GM19023 (cell line): ENCODE data around the gene IGSF8.
A peak's percentile ranks its signal among the peaks of the same experiment; 100 is the strongest.

ENCODE experiments used
- ATAC-seq: cut with Tn5 transposase; IDR thresholded peaks from one replicate; pipeline ENCODE4 v1.9.1; 2021; ENCODE audit warnings: mild to moderate bottlenecking, moderate library complexity; ENCODE audit not compliant: unreplicated experiment

The IGSF8 gene, protein sequence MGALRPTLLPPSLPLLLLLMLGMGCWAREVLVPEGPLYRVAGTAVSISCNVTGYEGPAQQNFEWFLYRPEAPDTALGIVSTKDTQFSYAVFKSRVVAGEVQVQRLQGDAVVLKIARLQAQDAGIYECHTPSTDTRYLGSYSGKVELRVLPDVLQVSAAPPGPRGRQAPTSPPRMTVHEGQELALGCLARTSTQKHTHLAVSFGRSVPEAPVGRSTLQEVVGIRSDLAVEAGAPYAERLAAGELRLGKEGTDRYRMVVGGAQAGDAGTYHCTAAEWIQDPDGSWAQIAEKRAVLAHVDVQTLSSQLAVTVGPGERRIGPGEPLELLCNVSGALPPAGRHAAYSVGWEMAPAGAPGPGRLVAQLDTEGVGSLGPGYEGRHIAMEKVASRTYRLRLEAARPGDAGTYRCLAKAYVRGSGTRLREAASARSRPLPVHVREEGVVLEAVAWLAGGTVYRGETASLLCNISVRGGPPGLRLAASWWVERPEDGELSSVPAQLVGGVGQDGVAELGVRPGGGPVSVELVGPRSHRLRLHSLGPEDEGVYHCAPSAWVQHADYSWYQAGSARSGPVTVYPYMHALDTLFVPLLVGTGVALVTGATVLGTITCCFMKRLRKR

DNA sequence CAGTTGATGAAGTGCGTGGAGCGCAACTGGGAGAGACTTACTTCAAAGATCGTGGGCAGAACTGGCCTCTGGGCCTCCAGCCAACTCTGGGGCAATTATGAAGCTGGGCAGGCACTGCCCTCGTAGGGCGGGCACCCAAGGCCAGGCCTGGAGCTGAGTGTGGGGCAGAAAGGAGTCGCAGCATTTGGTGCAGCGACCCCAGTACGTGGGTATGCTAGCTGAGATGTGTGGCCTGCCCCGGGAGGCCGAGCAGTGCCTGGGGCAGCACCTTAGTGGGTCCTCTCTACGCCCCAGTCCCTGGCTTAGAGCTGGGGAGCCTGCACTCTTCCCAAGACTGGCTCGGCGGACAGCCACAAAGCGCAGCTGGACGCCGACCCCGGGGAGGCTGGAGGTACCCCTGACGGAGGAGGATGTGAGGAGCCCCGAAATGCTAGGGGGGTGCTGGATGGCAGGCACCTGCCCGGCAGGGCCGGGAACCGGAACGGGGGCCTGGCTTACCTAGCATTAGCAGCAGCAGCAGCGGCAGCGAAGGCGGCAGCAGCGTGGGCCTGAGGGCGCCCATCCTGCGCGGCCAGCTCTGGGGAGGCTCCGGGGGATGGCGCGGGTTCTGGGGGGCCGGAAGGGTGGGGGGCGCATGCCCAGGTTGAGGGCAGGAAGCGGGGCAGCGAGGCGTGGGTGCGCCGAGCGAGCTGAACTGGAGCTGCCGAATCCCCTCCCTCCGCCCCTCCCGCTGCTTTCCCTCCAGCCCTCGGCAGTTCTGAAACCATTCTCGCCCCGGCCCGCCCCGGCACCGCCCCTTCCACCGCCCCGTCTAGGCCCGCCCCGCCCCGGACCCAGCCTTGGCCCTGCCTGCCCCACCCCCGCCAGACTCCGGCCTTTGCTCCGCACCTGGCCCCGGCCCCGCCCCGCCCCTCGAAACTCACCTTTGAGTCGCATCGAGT, at the start of gene IGSF8:
Gene IGSF8, minus strand, starts transcription at position 709 of the 941 bp plus-strand sequence. Its CDS starts 147 bp downstream, at position 562.
- ATAC-seq = peak; percentile 55

DNA sequence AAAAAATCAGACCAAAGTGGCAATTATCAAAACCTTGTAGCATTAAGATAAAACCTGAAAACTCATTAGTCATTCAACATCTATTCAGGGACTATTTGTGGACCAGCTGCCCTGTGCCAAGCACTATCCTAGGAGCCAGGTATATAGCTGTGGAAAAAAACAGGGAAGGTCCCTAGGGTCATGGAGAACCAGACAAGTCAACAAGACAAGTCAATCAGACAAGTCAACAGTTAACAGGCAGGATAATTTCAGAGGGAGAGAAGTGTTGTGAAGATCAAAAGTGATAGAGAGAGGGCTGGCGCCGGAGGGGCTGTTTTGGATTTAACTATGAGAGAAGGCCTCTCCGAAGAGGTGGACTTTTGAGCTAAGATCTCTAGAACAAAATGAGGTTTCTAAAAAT, 49.7 kb upstream of the IGSF8 start:
- no peak for ATAC-seq

DNA sequence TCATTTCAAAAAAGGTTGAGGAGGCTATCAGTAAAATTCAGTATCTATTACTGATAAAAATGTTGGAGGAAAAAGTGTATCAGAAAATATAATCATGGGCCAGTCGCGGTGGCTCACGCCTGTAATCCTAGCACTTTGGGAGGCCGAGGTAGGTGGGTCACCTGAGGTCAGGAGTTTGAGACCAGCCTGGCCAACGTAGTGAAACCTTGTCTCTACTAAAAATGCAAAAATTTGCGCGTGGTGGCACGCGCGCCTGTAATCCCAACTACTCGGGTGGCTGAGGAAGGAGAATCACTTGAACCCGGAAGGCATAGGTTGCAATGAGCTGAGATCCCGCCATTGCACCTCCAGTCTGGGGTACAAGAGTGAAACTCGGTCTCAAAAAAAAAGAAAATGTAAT, 47.7 kb upstream of the IGSF8 start:
- no peak for ATAC-seq

DNA sequence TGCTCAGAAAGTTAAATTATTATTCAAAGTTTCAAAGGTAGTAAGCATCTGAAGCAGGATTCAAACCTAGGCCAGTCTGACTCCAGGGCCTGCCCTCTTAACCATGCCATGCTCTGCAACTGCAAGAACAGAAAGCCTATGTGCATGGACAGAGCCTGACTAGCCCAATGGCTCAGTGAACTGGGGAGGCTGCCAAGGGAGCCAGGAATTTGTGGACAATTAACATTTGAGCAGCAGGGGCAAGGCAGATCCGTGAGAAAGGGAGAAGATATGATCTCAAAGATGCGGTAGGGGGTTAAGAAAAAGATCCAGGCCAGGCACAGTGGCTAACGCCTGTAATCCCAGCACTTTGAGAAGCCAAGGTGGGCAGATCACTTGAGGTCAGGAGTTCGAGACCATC, 46.5 kb upstream of the IGSF8 start:
- ATAC-seq = no peak

DNA sequence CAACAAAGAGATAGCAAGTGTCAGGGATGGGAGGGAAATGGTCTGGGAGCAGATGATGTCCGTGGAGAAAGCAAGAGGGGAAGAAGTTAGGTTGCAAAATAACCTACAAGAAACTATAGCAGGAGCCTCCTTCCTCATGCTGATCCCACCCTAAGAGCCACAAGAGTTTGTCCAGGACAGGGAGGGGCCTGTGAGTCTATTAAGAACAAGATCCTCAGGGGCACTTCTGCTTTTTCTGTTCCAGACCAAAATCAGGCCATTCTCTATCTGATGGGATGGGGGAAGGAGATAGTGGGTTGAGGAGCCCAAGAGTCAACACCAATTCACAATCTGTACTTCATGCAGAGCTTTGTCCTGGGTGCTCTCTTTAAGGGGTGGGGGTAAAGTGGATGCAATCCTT, 45.3 kb upstream of the IGSF8 start:
- ATAC-seq = no peak

DNA sequence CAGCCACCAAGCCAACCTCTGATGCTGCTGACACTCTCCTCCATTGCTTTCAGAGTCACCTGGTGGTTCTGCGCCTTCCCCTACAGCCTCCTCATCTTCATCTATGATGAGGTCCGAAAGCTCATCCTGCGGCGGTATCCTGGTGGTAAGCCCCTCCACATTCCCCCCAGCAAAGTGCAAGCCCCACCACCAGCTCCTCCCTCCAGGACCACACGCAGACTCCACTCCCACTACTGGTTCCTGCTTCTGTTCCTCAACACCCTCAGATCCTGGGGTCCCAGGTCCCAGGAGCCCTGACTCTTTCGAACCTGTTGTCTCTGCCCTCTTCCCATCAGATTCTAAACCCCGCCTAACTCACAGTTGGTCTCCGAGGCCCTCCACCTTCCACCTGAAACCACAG, 41.4 kb upstream of the IGSF8 start:
- ATAC-seq = no peak

DNA sequence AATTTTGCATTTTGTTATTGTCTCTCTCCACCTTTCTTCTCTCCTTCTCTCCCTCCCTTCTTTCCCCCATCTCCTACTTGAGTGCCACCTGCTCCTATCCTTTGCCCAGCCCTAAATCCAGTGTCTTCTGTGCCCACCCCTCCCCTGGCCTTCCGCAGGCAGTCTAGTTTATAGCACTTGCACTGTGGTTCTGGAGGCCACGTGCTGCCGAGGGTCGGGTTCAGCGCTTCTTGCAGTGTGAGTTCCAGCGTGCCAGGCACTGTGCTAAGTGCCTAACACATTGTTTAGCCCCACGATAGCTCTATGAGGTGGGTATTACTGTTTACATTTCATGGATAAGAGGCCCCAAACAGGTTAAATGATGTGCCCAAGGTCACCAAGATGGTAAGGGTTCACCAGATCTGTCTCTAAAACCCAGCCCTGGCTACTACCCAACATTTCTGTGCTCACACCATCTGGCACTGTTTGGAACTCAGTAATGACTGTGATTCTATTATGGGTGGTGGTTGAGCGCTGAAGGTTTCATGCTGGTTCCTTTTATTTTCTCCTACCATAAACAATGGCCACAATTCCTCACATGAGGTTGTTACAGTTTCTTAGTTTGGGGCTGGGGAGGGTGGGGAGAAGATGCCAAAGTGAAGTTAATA, 38.9 kb upstream of the IGSF8 start:
- ATAC-seq = no peak

DNA sequence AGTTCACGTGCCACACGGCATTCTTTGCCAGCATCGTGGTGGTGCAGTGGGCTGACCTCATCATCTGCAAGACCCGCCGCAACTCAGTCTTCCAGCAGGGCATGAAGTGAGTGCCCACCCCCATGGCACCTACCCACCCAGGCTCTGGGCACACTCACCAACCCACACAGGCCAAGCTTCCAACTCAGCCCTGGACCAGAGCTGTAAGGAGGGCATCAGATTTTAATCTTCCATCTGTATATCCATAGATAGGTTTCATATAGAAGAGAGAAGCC, 38.4 kb upstream of the IGSF8 start:
- no peak for ATAC-seq

DNA sequence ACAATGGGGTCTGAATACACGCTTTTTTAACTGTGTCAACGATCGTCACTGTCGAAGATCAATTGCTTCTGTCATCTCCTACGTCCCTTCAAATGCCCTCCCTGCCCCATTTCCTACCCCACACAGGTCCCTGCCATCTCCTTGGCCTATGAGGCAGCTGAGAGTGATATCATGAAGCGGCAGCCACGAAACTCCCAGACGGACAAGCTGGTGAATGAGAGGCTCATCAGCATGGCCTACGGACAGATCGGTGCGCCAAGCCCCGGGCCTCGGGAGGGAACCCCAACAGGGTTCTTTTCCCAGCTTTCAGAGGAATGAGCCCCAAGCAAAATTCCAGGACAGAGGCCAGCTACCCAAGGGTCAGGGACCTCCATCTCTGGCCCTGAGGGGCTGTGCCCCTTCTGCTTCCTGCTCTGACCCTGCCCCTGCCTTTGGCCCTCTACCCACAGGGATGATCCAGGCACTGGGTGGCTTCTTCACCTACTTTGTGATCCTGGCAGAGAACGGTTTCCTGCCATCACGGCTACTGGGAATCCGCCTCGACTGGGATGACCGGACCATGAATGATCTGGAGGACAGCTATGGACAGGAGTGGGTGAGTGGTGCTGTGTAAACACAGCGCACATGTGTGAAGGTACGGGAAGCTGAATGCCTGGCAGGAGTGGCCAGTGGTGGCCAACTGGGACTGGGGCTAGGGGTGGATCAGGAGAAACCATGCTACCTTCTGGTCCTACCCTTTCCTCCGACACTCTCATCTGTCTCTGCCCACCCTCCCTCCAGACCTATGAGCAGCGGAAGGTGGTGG, 37.9 kb upstream of the IGSF8 start:
- no peak for ATAC-seq

DNA sequence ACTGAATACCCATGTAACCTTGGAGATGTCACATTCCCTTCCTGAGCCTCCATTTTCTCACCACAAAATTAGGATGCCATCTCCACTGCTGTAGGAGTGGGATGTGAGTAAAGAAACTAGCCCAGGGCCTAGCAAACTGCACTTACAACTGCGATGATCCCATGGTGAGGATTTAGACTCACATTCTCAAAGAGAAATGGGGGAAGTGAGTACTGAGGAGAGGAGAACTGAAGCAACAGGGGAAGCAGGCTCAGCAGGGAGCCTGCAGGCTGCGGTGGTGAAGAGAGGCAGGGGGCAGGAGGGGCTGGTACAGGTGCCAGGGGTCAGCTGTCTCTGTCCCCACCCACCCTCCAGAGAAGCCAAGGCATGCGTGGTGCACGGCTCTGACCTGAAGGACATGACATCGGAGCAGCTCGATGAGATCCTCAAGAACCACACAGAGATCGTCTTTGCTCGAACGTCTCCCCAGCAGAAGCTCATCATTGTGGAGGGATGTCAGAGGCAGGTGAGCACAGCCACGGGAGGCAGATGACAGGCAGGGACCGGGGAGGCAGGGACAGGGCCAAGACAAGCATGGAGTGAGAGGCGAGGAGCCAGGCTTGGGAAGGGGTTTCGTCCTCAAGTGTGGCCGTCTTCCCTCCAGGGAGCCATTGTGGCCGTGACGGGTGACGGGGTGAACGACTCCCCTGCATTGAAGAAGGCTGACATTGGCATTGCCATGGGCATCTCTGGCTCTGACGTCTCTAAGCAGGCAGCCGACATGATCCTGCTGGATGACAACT, 36.6 kb upstream of the IGSF8 start:
- ATAC-seq = no peak

DNA sequence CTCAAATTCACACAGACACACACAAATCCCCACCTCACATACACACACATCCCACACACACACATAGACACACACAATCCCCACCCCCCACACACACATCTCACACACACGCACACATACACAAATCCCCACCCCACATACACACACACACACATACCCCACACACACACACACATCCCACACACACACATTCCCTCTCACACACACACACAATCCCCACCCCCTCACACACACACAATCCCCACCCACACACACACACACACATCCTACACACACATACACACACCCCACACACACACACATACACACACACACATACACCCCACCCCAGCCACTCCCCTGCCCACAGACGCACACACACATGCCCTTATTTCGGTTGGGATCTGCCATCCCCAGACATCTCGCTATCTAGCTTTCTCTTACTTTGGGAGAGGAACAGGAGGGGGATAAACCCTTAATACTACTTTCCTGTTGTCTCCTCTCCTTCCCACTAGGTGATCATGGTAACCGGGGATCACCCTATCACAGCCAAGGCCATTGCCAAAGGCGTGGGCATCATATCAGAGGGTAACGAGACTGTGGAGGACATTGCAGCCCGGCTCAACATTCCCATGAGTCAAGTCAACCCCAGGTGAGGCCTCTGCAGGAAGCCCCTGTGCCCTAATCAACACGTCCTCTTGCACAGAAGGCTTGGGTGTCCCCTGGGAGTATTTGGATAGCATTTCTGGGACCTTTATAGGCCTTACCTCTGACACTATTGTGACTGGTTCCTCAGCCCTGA, 35.8 kb upstream of the IGSF8 start:
- ATAC-seq = no peak

DNA sequence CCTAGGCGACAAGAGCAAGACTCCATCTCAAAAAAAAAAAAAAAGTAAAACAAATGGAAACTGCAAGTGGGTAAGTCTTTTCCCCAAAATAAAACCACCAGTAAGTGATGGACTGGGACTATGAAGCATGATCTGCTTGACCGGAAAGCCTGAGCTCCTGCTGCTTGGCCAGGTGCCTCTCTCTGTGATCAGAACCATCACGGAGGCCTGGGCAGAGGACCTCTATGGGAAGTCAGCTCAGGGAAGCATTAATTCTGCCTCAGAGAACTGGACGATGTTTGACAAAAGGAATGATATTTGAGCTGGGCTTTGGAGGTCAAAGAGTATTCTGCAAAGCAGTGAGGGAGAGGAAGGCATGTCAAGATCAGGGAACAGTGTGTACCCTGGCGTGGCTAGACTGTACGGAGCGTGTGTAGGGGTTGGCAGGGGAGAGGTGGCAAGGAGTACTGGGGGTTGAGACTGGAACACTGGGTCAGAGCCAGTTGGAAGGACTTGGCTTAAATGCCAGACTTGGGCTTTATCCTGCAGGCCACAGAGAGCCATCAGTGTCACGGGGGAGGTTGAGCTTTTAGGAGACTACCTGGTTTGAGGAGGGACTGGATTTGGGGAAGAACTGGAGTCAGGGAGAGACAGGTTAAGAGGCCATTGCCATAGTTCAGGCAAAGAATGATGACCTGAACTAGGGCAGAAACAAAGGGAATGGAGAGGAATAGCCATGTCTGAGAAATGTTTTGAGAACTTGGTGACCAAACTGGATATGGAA, 33.6 kb upstream of the IGSF8 start:
- no peak for ATAC-seq

DNA sequence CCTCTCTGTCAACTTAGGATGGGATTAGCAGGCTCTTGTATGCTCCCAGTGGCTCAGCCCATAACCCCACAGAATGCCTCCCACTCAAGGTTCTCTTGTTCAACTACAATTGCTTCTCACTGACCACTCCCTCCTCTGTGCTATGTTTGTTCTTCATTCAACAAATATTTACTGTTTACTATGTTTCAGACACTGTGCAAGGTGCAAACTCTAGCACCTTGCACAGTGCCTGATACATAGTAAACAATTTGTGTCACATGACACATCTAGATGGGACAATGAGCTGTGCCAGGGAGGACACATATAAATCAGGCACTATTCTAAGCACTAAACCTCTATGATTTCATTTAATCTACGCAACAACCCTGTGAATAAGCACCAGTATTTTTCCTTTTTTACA, 32.5 kb upstream of the IGSF8 start:
- ATAC-seq = no peak

DNA sequence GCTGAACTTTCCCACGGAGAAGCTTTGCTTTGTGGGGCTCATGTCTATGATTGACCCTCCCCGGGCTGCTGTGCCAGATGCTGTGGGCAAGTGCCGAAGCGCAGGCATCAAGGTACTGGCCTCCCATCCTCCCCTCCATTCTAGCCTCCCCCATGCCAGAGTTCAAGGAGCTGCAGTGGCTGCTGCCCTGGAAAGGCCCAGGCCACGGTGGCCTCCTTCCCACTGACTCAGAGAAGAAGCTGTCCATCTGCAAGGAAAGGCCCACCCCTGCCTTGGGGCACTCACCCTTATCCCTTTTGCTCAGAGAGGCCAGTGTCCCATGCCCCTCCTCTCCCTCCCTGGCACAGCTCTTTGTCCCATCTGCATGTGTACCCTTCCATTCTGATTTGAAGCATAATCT, 32.1 kb upstream of the IGSF8 start:
- no peak for ATAC-seq

DNA sequence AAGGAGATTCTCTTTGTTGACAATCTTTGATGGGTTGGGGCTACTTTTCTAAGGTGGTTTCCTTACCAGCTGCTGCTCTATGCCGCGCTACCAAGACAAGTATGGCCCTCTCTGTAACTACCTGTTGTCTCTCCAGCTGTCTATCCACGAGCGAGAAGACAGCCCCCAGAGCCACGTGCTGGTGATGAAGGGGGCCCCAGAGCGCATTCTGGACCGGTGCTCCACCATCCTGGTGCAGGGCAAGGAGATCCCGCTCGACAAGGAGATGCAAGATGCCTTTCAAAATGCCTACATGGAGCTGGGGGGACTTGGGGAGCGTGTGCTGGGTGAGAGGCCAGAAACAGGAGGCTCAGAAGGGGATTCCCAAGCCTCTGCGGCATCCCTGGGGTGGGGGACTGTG, 31.5 kb upstream of the IGSF8 start:
- no peak for ATAC-seq

DNA sequence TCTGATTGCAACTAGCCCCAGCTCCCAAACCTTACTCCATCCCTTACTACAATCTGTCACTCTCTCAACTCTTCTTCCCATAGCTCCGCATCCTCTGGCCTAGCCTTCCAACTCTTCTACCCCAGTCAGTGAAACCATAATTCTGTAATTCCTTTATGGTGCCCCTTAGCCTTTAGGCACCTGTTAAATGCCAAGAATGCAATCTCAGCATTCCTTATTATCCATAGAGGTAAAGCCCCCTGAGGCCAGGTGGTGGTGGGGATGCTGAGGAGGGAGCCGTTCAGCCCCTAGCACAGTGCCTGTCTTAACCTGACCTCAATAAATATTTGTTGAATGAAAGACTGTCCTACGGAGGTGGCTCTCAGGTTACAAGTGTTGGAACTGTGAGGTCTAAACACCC, 31.1 kb upstream of the IGSF8 start:
- ATAC-seq = no peak

DNA sequence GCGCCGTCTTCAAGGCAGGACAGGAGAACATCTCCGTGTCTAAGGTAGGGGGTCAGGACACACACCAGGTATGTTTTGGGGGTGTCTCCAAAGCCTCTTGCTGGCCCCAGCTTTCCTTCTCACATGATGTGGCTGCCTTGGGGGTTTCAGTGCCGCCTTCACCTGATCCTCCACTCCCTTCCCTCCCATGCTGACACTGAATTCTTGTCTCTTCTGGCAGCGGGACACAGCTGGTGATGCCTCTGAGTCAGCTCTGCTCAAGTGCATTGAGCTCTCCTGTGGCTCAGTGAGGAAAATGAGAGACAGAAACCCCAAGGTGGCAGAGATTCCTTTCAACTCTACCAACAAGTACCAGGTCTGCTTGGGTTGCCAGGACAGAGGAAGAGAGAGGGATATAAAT, 30.6 kb upstream of the IGSF8 start:
- ATAC-seq = no peak

DNA sequence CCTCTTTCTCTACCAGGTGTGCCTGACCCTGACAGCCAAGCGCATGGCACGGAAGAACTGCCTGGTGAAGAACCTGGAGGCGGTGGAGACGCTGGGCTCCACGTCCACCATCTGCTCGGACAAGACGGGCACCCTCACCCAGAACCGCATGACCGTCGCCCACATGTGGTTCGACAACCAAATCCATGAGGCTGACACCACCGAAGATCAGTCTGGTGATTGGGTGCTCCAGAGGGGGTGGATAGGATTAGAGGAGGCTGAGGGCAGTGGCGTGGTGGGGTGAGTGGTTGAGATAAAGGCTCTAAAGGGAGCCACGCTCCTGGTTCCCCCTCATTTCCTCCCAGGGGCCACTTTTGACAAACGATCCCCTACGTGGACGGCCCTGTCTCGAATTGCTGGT, 30.2 kb upstream of the IGSF8 start:
- no peak for ATAC-seq
